Measurements from ENCODE around the gene POLR1B. TPM values are rescaled to one million over a fixed set of nuclear protein-coding genes. Genes with fewer than 3 reads are reported as not detected.

POLR1B gene
- total RNA-seq, 1 experiment from 2014 or later = 23.3 TPM

Other genes with a start within 250 kb of the POLR1B start
- 3.6 and 4.3 TPM in 2 replicates for gene RGPD8, start 108.8 kb upstream of the POLR1B start, total RNA-seq (2014; rRNA removed; shearing (Covaris generic))
- 62.1 and 75.3 TPM in 2 replicates for gene TTL, start 60.3 kb upstream of the POLR1B start, total RNA-seq (2014; rRNA removed; shearing (Covaris generic))
- 19.9 and 23.5 TPM in 2 replicates for gene CHCHD5, start 42.1 kb downstream of the POLR1B start, total RNA-seq (2014; rRNA removed; shearing (Covaris generic))
- 112 and 159 TPM in 2 replicates for gene SLC20A1, start 103.5 kb downstream of the POLR1B start, total RNA-seq (2014; rRNA removed; shearing (Covaris generic))
- gene NT5DC4, start 178.6 kb downstream of the POLR1B start, total RNA-seq (2014; rRNA removed; shearing (Covaris generic)) = 0.26 TPM in 1 of 2 replicates, not detected in the other
- 18.0 and 21.0 TPM in 2 replicates for gene CKAP2L, start 222.1 kb downstream of the POLR1B start, total RNA-seq (2014; rRNA removed; shearing (Covaris generic))
- 0.05 TPM in 1 of 2 replicates, not detected in the other for gene IL1A, start 242.0 kb downstream of the POLR1B start, total RNA-seq (2014; rRNA removed; shearing (Covaris generic))

Data from A172 (cell line).